ENCODE data around the gene RTTN.

RTTN gene

DNA sequence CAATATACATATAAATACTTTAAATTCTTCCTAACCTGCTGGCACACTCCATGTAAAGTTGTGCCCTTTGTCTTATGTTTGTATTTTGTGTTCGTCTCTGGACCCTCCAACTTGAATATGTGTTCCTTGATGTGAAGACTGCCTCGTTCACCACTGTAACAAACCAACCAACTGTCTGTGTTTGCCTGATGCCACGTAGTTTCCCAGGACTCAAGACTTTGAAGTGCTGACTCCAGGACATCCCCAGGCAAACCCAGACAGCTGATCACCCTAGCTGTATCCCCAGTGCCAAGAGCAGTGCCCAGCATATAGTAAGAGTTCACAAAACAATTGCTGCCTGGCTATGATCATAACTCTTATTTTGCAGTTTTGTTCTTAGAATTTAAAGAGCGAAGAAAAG is 242.3 kb downstream of the RTTN start:
- no peak for ATAC-seq (ENCODE audit: insufficient read depth, low read depth)
- no peaks in the 10 kb centered on the region for H3K27me3 ChIP-seq (ENCODE audit: insufficient read depth, low read length, poor library complexity)
- DNase-seq, result no peak
- no peak for TF ChIP-seq EZH2 (IDR thresholded peaks at IDR 0.05; ENCODE audit: borderline replicate concordance, low read depth, low read length, severe bottlenecking)
- TF ChIP-seq, protein P1, sequence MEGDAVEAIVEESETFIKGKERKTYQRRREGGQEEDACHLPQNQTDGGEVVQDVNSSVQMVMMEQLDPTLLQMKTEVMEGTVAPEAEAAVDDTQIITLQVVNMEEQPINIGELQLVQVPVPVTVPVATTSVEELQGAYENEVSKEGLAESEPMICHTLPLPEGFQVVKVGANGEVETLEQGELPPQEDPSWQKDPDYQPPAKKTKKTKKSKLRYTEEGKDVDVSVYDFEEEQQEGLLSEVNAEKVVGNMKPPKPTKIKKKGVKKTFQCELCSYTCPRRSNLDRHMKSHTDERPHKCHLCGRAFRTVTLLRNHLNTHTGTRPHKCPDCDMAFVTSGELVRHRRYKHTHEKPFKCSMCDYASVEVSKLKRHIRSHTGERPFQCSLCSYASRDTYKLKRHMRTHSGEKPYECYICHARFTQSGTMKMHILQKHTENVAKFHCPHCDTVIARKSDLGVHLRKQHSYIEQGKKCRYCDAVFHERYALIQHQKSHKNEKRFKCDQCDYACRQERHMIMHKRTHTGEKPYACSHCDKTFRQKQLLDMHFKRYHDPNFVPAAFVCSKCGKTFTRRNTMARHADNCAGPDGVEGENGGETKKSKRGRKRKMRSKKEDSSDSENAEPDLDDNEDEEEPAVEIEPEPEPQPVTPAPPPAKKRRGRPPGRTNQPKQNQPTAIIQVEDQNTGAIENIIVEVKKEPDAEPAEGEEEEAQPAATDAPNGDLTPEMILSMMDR (IDR thresholded peaks at IDR 0.05; ENCODE audit: borderline replicate concordance, extremely low read depth, low read length, poor library complexity, severe bottlenecking), result no peak
- H3K36me3 ChIP-seq (ENCODE audit: insufficient read depth, low read length), result peaks cover 4% of the 10 kb centered on the region; the same call in 1 of the 2 replicates
- H2AFZ ChIP-seq (ENCODE audit: low read depth, low read length), result no peak overlapping the region
- peaks cover 10% of the 10 kb centered on the region for H3K4me1 ChIP-seq (ENCODE audit: insufficient read depth, low read length)
- H3K27ac ChIP-seq (ENCODE audit: low read length), result no peak overlapping the region
- H3K9ac ChIP-seq (ENCODE audit: low read depth, low read length), result no peak overlapping the region
- no peaks in the 10 kb centered on the region for H4K20me1 ChIP-seq (ENCODE audit: insufficient read depth, low read length)
- no peak overlapping the region for H3K4me2 ChIP-seq (ENCODE audit: insufficient read depth, low read length)
- H3K4me3 ChIP-seq (ENCODE audit: low read depth in 1 of 2, low read length in 2 of 2), result no peak overlapping the region
- no peaks in the 10 kb centered on the region for H3K9me3 ChIP-seq (ENCODE audit: insufficient read depth, low read length, severe bottlenecking)
- no peaks in the 10 kb centered on the region for H3K79me2 ChIP-seq (ENCODE audit: insufficient read depth, low read length)

DNA sequence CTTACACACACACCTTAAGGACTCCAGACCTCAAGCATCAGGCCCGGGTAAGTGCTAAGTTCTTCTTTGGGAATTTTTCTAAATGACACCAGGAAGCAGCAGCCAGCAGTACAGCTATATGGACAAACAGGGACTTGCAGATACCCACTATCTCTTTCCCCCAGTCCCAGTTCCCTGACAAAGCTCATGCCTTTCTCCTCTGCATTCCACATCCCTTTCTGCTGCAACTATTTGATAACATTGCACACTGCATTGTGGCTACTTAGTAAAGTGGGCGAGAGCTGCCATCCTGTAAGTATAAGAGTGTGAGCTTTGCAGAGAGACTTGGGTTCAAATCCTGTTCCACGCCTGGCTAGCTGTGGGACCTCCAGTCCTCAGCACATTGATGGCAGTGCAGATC is 243.8 kb downstream of the RTTN start:
- ATAC-seq (ENCODE audit: insufficient read depth, low read depth), result no peak
- Histone ChIP-seq H3K4me3 (ENCODE audit: low read depth in 1 of 2, low read length in 2 of 2) (no peak overlapping the region), H4K20me1 (ENCODE audit: insufficient read depth, low read length) (no peaks in the 10 kb centered on the region), H3K4me1 (ENCODE audit: insufficient read depth, low read length) (no peaks in the 10 kb centered on the region), H3K36me3 (ENCODE audit: insufficient read depth, low read length) (peaks cover 4% of the 10 kb centered on the region; the same call in 1 of the 2 replicates), H3K27ac (ENCODE audit: low read length) (no peak overlapping the region), H3K4me2 (ENCODE audit: insufficient read depth, low read length) (no peak overlapping the region), H3K79me2 (ENCODE audit: insufficient read depth, low read length) (no peaks in the 10 kb centered on the region), H3K9ac (ENCODE audit: low read depth, low read length) (no peak overlapping the region), H2AFZ (ENCODE audit: low read depth, low read length) (no peak overlapping the region), H3K27me3 (ENCODE audit: insufficient read depth, low read length, poor library complexity) (no peaks in the 10 kb centered on the region), H3K9me3 (ENCODE audit: insufficient read depth, low read length, severe bottlenecking) (no peaks in the 10 kb centered on the region)
- TF ChIP-seq, protein P1 (IDR thresholded peaks at IDR 0.05; ENCODE audit: borderline replicate concordance, extremely low read depth, low read length, poor library complexity, severe bottlenecking), result no peak
- TF ChIP-seq EZH2 (IDR thresholded peaks at IDR 0.05; ENCODE audit: borderline replicate concordance, low read depth, low read length, severe bottlenecking), result no peak
- DNase-seq, result no peak

DNA sequence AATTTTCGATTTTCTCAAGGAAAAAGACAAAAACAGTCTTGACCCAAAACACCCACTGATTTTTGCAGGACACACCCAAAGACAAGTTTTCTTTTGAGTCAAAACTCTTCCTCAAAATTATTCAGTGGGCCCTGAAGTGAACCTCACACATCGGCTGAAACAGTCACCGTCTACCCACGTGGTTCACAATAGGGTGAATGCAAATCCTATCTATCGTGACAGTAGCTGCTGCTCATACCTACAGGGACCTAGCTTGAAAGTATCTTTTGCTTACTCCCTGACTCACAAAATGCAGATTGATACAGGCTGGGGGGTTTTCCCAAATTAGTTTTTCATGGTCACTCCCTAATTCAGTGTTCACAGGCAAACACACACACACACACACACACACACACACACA is 247.1 kb downstream of the RTTN start:
- Histone ChIP-seq H3K27ac (ENCODE audit: low read length) (no peak overlapping the region), H3K4me1 (ENCODE audit: insufficient read depth, low read length) (no peaks in the 10 kb centered on the region), H2AFZ (ENCODE audit: low read depth, low read length) (no peak overlapping the region), H3K4me3 (ENCODE audit: low read depth in 1 of 2, low read length in 2 of 2) (no peak overlapping the region), H3K79me2 (ENCODE audit: insufficient read depth, low read length) (no peaks in the 10 kb centered on the region), H4K20me1 (ENCODE audit: insufficient read depth, low read length) (no peaks in the 10 kb centered on the region), H3K9ac (ENCODE audit: low read depth, low read length) (no peak overlapping the region), H3K9me3 (ENCODE audit: insufficient read depth, low read length, severe bottlenecking) (no peaks in the 10 kb centered on the region), H3K36me3 (ENCODE audit: insufficient read depth, low read length) (peaks cover 4% of the 10 kb centered on the region; the same call in 1 of the 2 replicates), H3K4me2 (ENCODE audit: insufficient read depth, low read length) (no peak overlapping the region), H3K27me3 (ENCODE audit: insufficient read depth, low read length, poor library complexity) (no peaks in the 10 kb centered on the region)
- TF ChIP-seq, protein P1 (IDR thresholded peaks at IDR 0.05; ENCODE audit: borderline replicate concordance, extremely low read depth, low read length, poor library complexity, severe bottlenecking), result no peak
- no peak for TF ChIP-seq EZH2 (IDR thresholded peaks at IDR 0.05; ENCODE audit: borderline replicate concordance, low read depth, low read length, severe bottlenecking)
- DNase-seq, result no peak
- no peak for ATAC-seq (ENCODE audit: insufficient read depth, low read depth)

DNA sequence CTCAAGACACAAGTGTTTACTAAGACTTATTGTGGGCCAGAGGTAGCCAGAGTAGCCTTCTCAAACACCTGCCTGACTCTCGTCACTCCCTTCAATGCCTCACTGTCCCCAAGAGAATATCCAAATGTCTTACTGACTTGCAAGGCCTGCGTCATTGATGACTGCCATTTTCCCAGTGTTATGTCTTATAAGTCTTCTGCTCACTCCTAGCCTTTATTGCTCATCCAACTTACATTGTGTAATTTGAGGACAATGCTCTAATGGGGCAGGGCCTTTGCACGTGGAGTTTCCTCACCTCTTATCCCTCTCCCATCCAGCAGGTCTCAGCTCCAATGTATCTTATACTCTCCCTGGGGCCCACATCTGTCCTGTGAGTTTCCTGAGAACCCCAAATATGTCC is 247.7 kb downstream of the RTTN start:
- Histone ChIP-seq H3K36me3 (ENCODE audit: insufficient read depth, low read length) (peaks cover 4% of the 10 kb centered on the region; the same call in 1 of the 2 replicates), H3K4me1 (ENCODE audit: insufficient read depth, low read length) (no peaks in the 10 kb centered on the region), H2AFZ (ENCODE audit: low read depth, low read length) (no peak overlapping the region), H4K20me1 (ENCODE audit: insufficient read depth, low read length) (no peaks in the 10 kb centered on the region), H3K79me2 (ENCODE audit: insufficient read depth, low read length) (no peaks in the 10 kb centered on the region), H3K9ac (ENCODE audit: low read depth, low read length) (no peak overlapping the region), H3K4me2 (ENCODE audit: insufficient read depth, low read length) (no peak overlapping the region), H3K4me3 (ENCODE audit: low read depth in 1 of 2, low read length in 2 of 2) (no peak overlapping the region), H3K27me3 (ENCODE audit: insufficient read depth, low read length, poor library complexity) (no peaks in the 10 kb centered on the region), H3K9me3 (ENCODE audit: insufficient read depth, low read length, severe bottlenecking) (no peaks in the 10 kb centered on the region), H3K27ac (ENCODE audit: low read length) (no peak overlapping the region)
- ATAC-seq (ENCODE audit: insufficient read depth, low read depth) (no peak), DNase-seq (no peak)
- no peak for TF ChIP-seq EZH2 (IDR thresholded peaks at IDR 0.05; ENCODE audit: borderline replicate concordance, low read depth, low read length, severe bottlenecking)
- TF ChIP-seq, protein P1 (IDR thresholded peaks at IDR 0.05; ENCODE audit: borderline replicate concordance, extremely low read depth, low read length, poor library complexity, severe bottlenecking), result no peak
